Skeletal muscle satellite cell (primary cell): ENCODE results near the gene GNPTAB. TPM values are rescaled to one million over a fixed set of nuclear protein-coding genes. Genes with fewer than 3 reads are reported as not detected.

Source experiments
- H3K27me3 ChIP-seq: 2 replicates; pipeline ENCODE4 v1.7.0; 2013; ENCODE audit warnings: low read length; ENCODE audit not compliant: control insufficient read depth, insufficient read depth
- H3K36me3 ChIP-seq: 2 replicates; pipeline ENCODE4 v1.7.0; 2013; ENCODE audit warnings: mild to moderate bottlenecking, control low read depth, low read length; ENCODE audit not compliant: insufficient read depth
- H3K4me1 ChIP-seq: 2 replicates; pipeline ENCODE4 v1.7.0; 2013; ENCODE audit warnings: low read length; ENCODE audit not compliant: control insufficient read depth, insufficient read depth
- H3K4me2 ChIP-seq: 2 replicates; pipeline ENCODE4 v1.7.0; 2013; ENCODE audit warnings: mild to moderate bottlenecking, low read length
- H3K4me3 ChIP-seq: 2 replicates; pipeline ENCODE4 v1.7.0; 2013; ENCODE audit warnings: low read length
- H3K9ac ChIP-seq: 2 replicates; pipeline ENCODE4 v1.7.0; 2013; ENCODE audit warnings: mild to moderate bottlenecking, low read depth, low read length, moderate library complexity
- H3K9me3 ChIP-seq: replicated peaks from 2 replicates; pipeline ENCODE4 v1.7.0; 2013; ENCODE audit warnings: mild to moderate bottlenecking, control low read depth, low read length
- small RNA-seq: library from RNA; depleted of rRNA; stranded (forward); fragments of <200 nt; gene quantifications from one replicate; pipeline ENCODE3, GENCODE V24; 2012

The GNPTAB gene

DNA sequence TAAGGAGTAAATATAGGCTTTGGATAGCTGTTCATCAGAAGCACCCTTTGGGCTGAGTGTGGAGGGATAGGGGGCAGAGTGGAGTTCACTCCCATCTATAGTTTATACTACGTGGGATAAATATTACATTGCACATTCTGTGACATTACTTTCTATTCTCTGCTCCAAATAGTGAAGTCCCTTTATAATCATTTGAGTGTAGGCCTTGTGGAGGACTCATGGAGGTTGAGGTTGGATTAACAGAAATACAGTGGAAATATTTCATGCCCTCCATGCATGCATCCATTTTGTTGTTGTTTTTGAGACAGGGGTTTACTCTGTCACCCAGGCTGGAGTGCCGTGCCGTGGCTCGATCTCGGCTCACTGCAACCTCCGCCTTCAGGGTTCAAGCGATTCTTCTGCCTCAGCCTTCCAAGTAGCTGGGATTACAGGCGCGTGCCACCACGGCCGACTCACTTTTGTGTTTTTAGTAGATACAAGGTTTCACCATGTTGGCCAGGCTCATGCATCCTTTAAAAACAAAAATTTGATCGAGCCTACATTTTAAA is 131.9 kb downstream of the GNPTAB start:
- Histone ChIP-seq H3K9ac (peak overlapping the region; percentile 90), H3K36me3 (no peaks in the 10 kb centered on the region), H3K4me3 (peak overlapping the region; percentile 98), H3K27me3 (no peaks in the 10 kb centered on the region), H3K9me3 (no peaks in the 10 kb centered on the region), H3K4me1 (peaks cover 30% of the 10 kb centered on the region), H3K4me2 (peak overlapping the region; percentile 97)

GRCh38 chr12:101697930-101698799 is 132.6 kb downstream of the GNPTAB start:
- Histone ChIP-seq H3K27me3 (no peaks in the 10 kb centered on the region), H3K9ac (peak overlapping the region; percentile 90), H3K9me3 (no peaks in the 10 kb centered on the region), H3K4me1 (peaks cover 30% of the 10 kb centered on the region), H3K4me2 (peak overlapping the region; percentile 97), H3K36me3 (no peaks in the 10 kb centered on the region), H3K4me3 (peak overlapping the region; percentile 98)

DNA sequence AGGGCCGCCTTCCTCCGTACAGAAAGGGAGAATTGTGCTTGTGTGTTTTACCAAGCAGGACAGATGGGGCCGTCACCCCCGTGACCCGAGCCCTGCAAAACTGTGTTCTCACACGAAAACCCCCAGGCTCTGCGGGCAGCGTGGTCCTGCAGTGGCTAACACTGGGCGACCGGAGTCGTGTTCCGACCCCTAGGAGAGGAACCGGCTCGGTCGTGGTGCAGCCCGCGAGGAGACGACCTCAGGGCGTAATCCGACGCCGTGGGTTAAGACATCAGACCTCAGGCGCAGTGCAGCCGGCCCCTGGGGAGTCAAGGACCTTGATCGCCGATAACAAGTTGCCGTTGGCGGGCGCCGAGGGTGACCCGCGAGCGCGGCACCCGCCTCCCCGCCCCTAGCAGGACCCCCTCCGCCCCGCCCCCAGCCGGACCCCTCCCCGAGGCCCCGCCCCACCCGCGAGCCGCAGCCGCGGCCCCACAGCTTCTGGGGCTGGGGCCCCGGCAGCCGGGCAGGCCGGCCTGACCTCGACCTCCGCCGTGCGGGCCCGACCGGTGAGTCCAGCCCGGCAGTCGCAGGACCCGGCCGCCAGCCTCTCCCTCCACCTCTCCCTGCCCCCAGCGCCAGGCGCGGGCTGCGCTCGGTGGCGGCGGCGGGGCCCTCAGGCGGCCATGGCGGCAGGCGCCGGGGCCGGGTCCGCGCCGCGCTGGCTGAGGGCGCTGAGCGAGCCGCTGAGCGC is 133.4 kb downstream of the GNPTAB start, which contains the start of gene CHPT1:
CHPT1 (plus strand) TSS at position 444 of the 733 bp plus-strand sequence; CDS start at position 666, 222 bp downstream.
- H3K36me3 ChIP-seq, result no peaks in the 10 kb centered on the region
- peak within 1 kb of the TSS; percentile 90 for H3K9ac ChIP-seq
- H3K4me2 ChIP-seq, result peak within 1 kb of the TSS; percentile 97
- H3K9me3 ChIP-seq, result no peaks in the 10 kb centered on the region
- peaks cover 30% of the 10 kb centered on the region for H3K4me1 ChIP-seq
- H3K27me3 ChIP-seq, result no peaks in the 10 kb centered on the region
- peak within 1 kb of the TSS; percentile 98 for H3K4me3 ChIP-seq

GRCh38 chr12:101696251-101697196 is 134.2 kb downstream of the GNPTAB start:
- Histone ChIP-seq H3K9me3 (no peaks in the 10 kb centered on the region), H3K27me3 (no peaks in the 10 kb centered on the region), H3K4me1 (peaks cover 30% of the 10 kb centered on the region), H3K36me3 (no peaks in the 10 kb centered on the region), H3K9ac (peak overlapping the region; percentile 74), H3K4me3 (peak overlapping the region; percentile 98), H3K4me2 (peak overlapping the region; percentile 97)

DNA sequence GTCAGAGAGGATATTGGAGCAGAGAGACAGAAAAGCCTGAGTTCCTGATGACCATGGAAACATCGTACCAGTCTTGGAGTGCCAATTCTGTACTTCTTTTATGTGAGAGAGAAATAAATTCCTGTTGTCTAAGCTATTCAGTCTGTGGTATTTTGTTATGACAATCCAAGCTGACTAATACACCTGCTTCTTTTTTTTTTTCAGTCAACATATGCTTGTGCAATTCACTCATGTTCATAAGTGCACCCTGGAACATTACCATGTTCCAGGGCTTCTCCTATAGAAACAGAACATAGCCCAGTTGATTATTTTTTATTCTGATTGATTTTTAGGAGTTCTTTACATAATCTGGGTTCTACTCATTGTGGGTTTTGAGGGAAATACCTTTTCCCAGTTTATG is 135.1 kb downstream of the GNPTAB start:
- H3K9me3 ChIP-seq, result no peaks in the 10 kb centered on the region
- peaks cover 30% of the 10 kb centered on the region for H3K4me1 ChIP-seq
- no peaks in the 10 kb centered on the region for H3K27me3 ChIP-seq
- no peak overlapping the region for H3K9ac ChIP-seq
- H3K36me3 ChIP-seq, result no peaks in the 10 kb centered on the region
- no peak overlapping the region for H3K4me2 ChIP-seq
- H3K4me3 ChIP-seq, result no peak overlapping the region

Small RNA genes within 50 kb of the gene (small RNA-seq; reads per million reads assigned to genes)
- not detected for gene RNA5SP368
- not detected for gene RNA5SP369
- not detected for gene RNU6-101P
- gene RNU6-1183P, result not detected
- not detected for gene RNU6-172P
- gene RNY1P16, result not detected
